Neural progenitor cell (in vitro differentiated cells): ENCODE data around the gene CCL23.

Experiments used
- CTCF ChIP-seq: fragments of 200-600 bp; sonication (generic); IDR thresholded peaks from 2 replicates; pipeline ENCODE4 v1.5.1; 2017; ENCODE audit warnings: antibody characterized with exemption, mild to moderate bottlenecking
- EZH2 ChIP-seq: fragments of 200-600 bp; sonication (generic); IDR thresholded peaks from 2 replicates; pipeline ENCODE4 v1.6.1; 2017; ENCODE audit warnings: antibody characterized with exemption, mild to moderate bottlenecking, moderate library complexity
- EZH2phosphoT487 ChIP-seq: fragments of 200-600 bp; sonication (generic); IDR thresholded peaks from 2 replicates; pipeline ENCODE4 v1.6.1; 2017; ENCODE audit warnings: antibody characterized with exemption

DNA sequence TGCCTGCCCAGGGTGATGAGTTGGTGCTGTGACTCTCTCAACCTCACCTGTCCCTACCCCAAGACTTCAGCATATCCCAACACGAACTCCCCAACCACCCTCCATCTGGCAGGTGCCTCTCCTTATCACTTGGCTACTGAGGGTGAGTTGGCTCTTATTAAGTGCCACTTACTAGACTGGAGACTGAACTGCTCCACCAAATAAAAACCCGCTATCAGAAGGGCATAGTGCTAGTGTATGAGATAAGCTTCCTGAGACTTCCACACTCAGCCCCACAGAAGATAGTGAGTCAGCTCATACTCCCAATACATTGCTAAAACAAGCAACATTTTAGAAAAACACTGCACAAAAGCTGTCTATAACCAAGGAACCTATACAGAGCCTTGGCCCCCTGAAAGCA lies 30.3 kb upstream of the CCL23 start:
- TF ChIP-seq EZH2phosphoT487 (no peak), EZH2 (no peak), CTCF (no peak)
